ENCODE measurements around the gene RAX2.

DNA sequence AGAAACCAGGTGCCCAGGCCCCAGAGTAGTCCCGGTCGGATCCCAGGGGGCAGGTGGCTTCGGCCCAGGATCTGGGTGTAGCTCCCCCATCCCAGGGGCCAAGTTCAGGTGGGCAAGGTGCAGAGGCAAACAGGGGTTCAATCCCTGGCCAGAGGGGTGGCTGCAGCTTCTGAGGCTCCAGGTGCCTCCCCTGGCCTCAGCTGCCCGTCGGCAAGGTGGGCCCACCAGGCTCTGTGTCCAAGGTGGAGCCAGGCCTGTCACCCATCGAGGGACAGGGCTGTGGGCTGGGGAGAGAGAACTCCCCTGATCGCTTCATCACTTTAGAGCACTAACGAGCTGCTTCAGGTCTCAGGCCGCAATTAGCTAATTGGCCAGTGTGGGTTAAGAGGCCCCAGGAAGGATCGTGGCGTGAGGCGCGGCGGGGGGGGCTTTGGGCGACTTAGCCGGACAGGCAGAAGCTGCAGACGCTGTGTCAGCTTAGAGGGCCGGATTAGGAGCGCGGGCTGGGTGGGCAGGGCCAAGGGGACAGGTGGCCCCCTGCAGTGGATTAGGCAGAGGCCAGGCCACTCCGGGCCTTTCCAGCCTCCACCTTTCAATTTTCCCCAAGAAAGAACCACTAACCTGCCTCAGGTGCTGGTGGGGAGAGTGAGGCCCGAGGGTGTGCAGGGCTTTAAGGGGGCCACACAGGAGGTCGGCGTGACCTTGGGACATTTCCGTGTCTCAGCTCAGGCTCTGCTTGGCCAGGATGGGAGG is 2.8 kb upstream of the RAX2 start:
- TF ChIP-seq, protein P1, sequence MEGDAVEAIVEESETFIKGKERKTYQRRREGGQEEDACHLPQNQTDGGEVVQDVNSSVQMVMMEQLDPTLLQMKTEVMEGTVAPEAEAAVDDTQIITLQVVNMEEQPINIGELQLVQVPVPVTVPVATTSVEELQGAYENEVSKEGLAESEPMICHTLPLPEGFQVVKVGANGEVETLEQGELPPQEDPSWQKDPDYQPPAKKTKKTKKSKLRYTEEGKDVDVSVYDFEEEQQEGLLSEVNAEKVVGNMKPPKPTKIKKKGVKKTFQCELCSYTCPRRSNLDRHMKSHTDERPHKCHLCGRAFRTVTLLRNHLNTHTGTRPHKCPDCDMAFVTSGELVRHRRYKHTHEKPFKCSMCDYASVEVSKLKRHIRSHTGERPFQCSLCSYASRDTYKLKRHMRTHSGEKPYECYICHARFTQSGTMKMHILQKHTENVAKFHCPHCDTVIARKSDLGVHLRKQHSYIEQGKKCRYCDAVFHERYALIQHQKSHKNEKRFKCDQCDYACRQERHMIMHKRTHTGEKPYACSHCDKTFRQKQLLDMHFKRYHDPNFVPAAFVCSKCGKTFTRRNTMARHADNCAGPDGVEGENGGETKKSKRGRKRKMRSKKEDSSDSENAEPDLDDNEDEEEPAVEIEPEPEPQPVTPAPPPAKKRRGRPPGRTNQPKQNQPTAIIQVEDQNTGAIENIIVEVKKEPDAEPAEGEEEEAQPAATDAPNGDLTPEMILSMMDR (IDR thresholded peaks at IDR 0.05), result no peak
- no peak for TF ChIP-seq POLR2AphosphoS5 (IDR thresholded peaks at IDR 0.05)
